ENCODE data around the gene CLIC4. TPM values are rescaled to one million over a fixed set of nuclear protein-coding genes. Genes with fewer than 3 reads are reported as not detected.
"Not testable (repeated sequence)": the region's sequence is repeated elsewhere in the genome, so short reads cannot be mapped to it uniquely, and the experiment has no call there.

CLIC4 gene
- total RNA-seq, 2 donors from 2014 or later, result 59.7 to 68.2 TPM

DNA sequence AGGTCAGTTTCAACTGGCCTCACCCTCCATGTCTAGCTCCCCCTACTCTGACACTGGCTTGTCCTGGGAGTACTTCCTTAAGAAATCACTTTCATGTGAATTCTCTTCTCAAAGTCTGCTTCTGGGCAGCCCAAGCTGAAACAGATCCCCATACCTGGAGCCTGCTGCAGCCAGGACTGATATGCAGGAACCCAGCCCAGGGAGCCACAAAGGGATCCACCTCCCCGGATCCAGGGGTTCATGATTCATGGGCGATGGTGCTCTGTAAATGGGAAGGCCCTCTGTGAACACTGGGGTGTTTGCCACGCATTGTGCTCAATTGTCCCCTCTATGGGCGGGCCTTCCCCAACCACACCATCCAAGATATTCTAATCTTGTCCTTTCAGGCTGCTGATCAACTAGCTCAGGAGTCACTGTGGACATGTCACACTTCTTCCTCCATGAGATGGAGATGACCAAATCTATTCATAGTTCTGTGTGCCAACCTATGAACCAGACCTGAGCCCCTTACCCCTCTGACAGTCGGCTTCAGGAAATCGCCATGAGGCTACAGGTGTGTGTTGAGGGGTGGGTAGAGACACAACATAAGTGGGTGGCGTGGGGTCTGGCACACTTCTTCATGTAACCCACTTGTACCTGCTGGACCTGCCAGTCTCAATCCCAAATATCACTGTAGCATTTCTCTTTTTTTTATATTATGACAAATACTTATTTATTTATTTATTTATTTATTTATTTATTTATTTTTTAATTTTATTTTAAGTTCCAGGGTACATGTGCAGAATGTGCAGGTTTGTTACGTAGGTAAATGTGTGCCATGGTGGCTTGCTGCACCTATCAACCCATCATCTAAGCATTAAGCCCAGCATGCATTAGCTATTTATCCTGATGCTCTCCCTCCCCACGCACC, 143.1 kb downstream of the CLIC4 start:
- Mint-ChIP-seq H3K9me3 (peaks cover 12 to 19% of the 10 kb centered on the region in 2 donors), H3K27me3 (ENCODE audit: low read depth) (peaks cover 18% of the 10 kb centered on the region), H3K4me1 (ENCODE audit: low read depth) (no peaks in the 10 kb centered on the region), H3K4me3 (no peak overlapping the region), H3K36me3 (ENCODE audit: insufficient read depth in 2 of 2) (peaks cover 15 to 27% of the 10 kb centered on the region in 2 donors), H3K27ac (no peak overlapping the region)
- ATAC-seq (replicated peaks in 1 of 2), result peak; percentile 9 to 12
- no peak for DNase-seq

DNA sequence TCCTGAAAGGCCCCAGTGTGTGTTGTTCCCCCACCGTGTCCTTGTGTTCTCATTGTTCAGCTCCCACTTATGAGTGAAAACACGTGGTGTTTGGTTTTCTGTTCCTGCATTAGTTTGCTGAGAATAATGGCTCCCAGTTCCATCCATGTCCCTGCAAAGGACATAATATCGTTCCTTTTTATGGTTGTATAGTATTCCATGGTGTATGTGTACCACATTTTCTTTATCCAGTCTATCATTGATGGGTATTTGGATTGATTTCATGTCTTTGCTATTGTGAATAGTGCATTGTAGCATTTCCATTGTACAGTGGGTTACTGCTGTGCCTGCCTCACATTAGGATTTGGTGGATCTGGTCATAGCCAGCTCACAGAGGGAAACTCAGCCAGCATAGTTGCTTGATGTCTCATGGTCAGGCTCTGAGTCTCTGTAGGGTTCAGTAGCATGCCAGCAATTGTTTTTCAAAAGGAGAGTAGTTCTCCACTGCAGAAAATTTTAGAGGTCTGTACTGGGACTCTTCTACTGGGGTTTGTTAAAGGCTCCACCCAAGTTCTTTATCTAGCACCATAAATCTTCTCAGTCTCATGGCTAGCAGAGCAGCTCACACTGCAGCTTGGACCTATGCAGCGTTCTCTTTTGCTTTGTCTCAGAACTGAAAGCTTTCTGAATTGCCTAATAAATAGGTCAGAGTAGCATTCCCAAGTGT, 143.9 kb downstream of the CLIC4 start:
- DNase-seq (no peak), ATAC-seq (replicated peaks in 1 of 2) (no peak)
- peaks cover 15 to 21% of the 10 kb centered on the region in 2 donors for H3K36me3 Mint-ChIP-seq (ENCODE audit: insufficient read depth in 2 of 2)
- no peaks in the 10 kb centered on the region for H3K4me1 Mint-ChIP-seq (ENCODE audit: low read depth)
- H3K27me3 Mint-ChIP-seq (ENCODE audit: low read depth), result peaks cover 11% of the 10 kb centered on the region
- no peak overlapping the region for H3K4me3 Mint-ChIP-seq
- no peak overlapping the region for H3K27ac Mint-ChIP-seq
- peaks cover 12 to 17% of the 10 kb centered on the region in 2 donors for H3K9me3 Mint-ChIP-seq

DNA sequence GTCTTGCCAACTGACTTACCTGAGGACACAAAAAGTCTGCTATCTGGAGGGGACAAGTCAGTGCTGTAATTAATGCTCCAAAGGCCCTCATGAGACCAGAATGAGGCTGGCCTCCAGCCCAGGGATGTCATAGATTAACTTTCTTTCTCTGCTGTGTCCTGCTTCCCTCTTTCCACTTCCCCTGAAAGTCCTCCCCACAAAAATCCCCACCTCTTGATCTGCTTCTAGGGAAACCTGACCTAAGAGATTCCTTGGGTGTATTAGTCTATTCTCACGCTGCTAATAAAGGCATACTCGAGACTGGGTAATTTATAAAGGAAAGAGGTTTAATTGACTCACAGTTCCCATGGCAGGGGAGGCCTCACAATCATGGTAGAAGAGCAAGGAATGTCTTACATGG, 145.6 kb downstream of the CLIC4 start:
- peak overlapping the region; percentile 13 for H3K27ac Mint-ChIP-seq
- ATAC-seq (replicated peaks in 1 of 2) (no peak), DNase-seq (no peak)
- H3K9me3 Mint-ChIP-seq, result peaks cover 6 to 11% of the 10 kb centered on the region in 2 donors
- peaks cover 9 to 13% of the 10 kb centered on the region in 2 donors for H3K36me3 Mint-ChIP-seq (ENCODE audit: insufficient read depth in 2 of 2)
- no peaks in the 10 kb centered on the region for H3K4me1 Mint-ChIP-seq (ENCODE audit: low read depth)
- H3K27me3 Mint-ChIP-seq (ENCODE audit: low read depth), result no peaks in the 10 kb centered on the region
- no peak overlapping the region for H3K4me3 Mint-ChIP-seq

DNA sequence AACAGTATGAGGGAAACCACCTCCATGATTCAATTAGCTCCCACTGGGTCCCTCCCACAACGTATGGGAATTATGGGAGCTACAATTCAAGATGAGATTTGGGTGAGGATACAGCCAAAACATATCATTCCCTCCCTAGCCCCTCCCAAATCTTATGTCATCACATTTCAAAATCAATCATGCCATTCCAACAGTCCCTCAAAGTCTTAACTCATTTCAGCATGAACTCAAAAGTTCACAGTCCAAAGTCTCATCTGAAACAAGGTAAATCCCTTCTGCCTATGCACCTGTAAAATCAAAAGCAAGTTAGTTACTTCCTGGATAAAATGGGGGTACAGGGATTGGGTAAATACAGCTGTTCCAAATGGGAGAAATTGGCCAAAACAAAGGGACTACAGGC, 146.1 kb downstream of the CLIC4 start:
- not testable (repeated sequence) for H3K4me3 Mint-ChIP-seq; ATAC-seq (replicated peaks in 1 of 2); DNase-seq; H3K27ac Mint-ChIP-seq; H3K27me3 Mint-ChIP-seq (ENCODE audit: low read depth); H3K4me1 Mint-ChIP-seq (ENCODE audit: low read depth)
- Mint-ChIP-seq H3K36me3 (ENCODE audit: insufficient read depth in 2 of 2) (peaks cover 9 to 13% of the 10 kb centered on the region in 2 donors), H3K9me3 (peaks cover 6 to 11% of the 10 kb centered on the region in 2 donors)

DNA sequence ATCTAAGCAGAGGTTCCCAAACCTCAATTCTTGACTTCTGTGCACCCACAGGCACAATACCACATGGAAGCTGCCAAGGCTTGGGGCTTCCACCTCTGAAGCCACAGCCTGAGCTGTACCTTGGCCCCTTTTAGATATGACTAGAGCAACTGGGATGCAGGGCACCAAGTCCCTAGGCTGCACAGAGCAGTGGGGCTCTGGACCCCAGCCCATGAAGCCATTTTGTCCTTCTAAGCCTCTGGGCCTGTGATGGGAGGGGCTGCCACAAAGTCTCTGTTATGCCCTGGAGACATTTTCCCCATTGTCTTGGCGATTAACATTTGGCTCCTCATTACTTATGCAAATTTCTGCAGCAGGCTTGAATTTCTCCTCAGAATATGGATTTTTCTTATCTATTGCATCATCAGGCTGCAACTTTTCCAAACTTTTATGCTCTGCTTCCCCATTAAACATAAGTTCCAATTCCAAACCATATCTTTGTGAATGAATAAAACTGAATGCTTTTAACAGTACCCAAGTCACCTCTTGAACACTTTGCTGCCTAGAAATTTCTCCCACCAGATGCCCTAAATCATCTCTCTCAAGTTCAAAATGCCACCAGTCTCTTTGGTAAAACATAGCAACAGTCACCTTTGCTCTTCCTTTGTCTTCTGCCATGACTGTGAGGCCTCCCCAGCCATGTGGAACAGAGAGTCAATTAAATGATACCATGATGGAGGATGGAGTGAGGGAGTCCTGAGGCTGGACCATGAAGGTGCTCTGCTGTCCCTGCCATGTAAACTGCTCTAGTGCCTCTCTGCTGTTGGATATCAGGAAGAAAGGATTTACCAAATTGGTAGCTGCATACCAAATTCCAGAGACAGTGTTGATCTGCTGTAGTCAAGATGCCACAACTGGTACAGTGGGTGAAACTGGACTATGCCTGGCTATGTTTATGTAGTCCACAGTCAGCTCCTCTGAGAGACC, 147.2 kb downstream of the CLIC4 start:
- Mint-ChIP-seq H3K27me3 (ENCODE audit: low read depth) (no peaks in the 10 kb centered on the region), H3K36me3 (ENCODE audit: insufficient read depth in 2 of 2) (peaks cover 9 to 13% of the 10 kb centered on the region in 2 donors), H3K4me3 (no peak overlapping the region), H3K27ac (peak overlapping the region; percentile 89), H3K4me1 (ENCODE audit: low read depth) (no peaks in the 10 kb centered on the region), H3K9me3 (peaks cover 6 to 11% of the 10 kb centered on the region in 2 donors)
- ATAC-seq (replicated peaks in 1 of 2) (no peak), DNase-seq (no peak)

DNA sequence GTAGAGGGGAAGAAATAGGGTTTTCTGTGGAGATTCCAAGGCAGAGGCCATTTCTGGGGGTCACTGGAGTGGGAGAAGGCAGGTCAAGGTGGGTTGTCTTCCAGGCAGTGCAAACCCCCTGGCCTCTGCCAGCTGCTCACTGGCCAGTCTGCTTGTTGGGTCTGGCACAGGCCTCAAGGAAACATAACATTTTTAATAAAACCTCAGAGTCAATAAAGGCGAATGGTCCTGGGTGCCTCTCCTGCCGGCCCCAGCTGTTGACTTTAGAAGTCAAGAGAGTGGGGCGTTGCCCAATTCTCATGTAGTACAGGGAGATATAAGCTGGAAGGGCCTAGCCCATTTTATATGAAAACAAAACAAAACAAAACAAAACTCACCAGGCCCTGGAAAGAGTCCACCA, 148.2 kb downstream of the CLIC4 start:
- peak overlapping the region; percentile 89 for H3K27ac Mint-ChIP-seq
- H3K4me1 Mint-ChIP-seq (ENCODE audit: low read depth), result no peaks in the 10 kb centered on the region
- ATAC-seq (replicated peaks in 1 of 2), result peak in 1 of 2 donors; percentile 3
- DNase-seq, result no peak
- peaks cover 6 to 11% of the 10 kb centered on the region in 2 donors for H3K9me3 Mint-ChIP-seq
- peaks cover 9 to 13% of the 10 kb centered on the region in 2 donors for H3K36me3 Mint-ChIP-seq (ENCODE audit: insufficient read depth in 2 of 2)
- no peak overlapping the region for H3K4me3 Mint-ChIP-seq
- no peaks in the 10 kb centered on the region for H3K27me3 Mint-ChIP-seq (ENCODE audit: low read depth)

Other genes starting within 250 kb of the CLIC4 start
- gene RCAN3, start 242.6 kb upstream of the CLIC4 start, total RNA-seq, result 100 to 1,000 TPM; 103 to 151 TPM
- 1 to 10 TPM in 1 of 2 donors, under 1 TPM in 1; 0.76 to 1.3 TPM for gene NCMAP, start 189.4 kb upstream of the CLIC4 start, total RNA-seq
- gene SRRM1, start 102.1 kb upstream of the CLIC4 start, total RNA-seq, result 100 to 1,000 TPM; 187 to 223 TPM
- 100 to 1,000 TPM; 254 to 298 TPM for gene RUNX3, start 184.8 kb downstream of the CLIC4 start, total RNA-seq

Measured in activated T-cell treated with anti-CD3 and anti-CD28 coated beads, Interleukin-2, amount 50 U/mL, for 72 hours (primary cell).